G401 (cell line): ENCODE data around the gene SPO11. TPM values are rescaled to one million over a fixed set of nuclear protein-coding genes. Genes with fewer than 3 reads are reported as not detected.
A peak's percentile ranks its signal among the peaks of the same experiment; 100 is the strongest.

ENCODE experiments used
- DNase-seq: peaks from one replicate; pipeline ENCODE4 v3.0.0-alpha.2; 2015; ENCODE audit warnings: low spot score
- in situ Hi-C: cut with HindIII; loops from 2 replicates; pipeline ENCODE4 v1.10.0; 2016; ENCODE audit warnings: low sequenced_read_pairs, mixed read lengths
- total RNA-seq: library from RNA; depleted of rRNA; stranded (reverse); fragments of >200 nt; shearing (Covaris generic); gene quantifications from 2 replicates; pipeline ENCODE4 v1.2.3, GENCODE V29; 2014; rRNA removed

SPO11 gene
- not detected in 2 replicates for total RNA-seq

- no peak for DNase-seq
- in situ Hi-C loops, result no loop called here
Measured at GRCh38 chr20:57329608-57330221, at the start of gene SPO11. SPO11 (plus strand) TSS chr20:57329803; CDS start chr20:57329868, 65 bp downstream.

GRCh38 chr20:57280221-57280620 lies 49.4 kb upstream of the SPO11 start:
- in situ Hi-C loops, result no loop called here

GRCh38 chr20:57281900-57282299 lies 47.7 kb upstream of the SPO11 start:
- in situ Hi-C loops, result no loop called here
- no peak for DNase-seq

More at GRCh38 chr20:57280221-57280620, 49.4 kb upstream of the SPO11 start:
- DNase-seq, result no peak

- no peak for DNase-seq
- in situ Hi-C loops, result no loop called here
Measured at GRCh38 chr20:57282670-57283361, 46.8 kb upstream of the SPO11 start.

- in situ Hi-C loops, result no loop called here
- no peak for DNase-seq
Measured at GRCh38 chr20:57283860-57284259, 45.7 kb upstream of the SPO11 start.

- peak; percentile 23 for DNase-seq
- in situ Hi-C loops, result no loop called here
Measured at GRCh38 chr20:57287007-57287880, 42.4 kb upstream of the SPO11 start.

- in situ Hi-C loops, result no loop called here
- DNase-seq, result no peak
Measured at GRCh38 chr20:57287901-57288300, 41.7 kb upstream of the SPO11 start.

- in situ Hi-C loops, result no loop called here
- peak; percentile 20 for DNase-seq
Measured at GRCh38 chr20:57288651-57289277, 40.8 kb upstream of the SPO11 start.

GRCh38 chr20:57289391-57290177 lies 40.0 kb upstream of the SPO11 start:
- DNase-seq, result peak; percentile 39

GRCh38 chr20:57290178-57290484 lies 39.5 kb upstream of the SPO11 start:
- no peak for DNase-seq
- in situ Hi-C loops, result no loop called here

More at GRCh38 chr20:57289391-57290177, 40.0 kb upstream of the SPO11 start:
- in situ Hi-C loops, result no loop called here

- no peak for DNase-seq
- in situ Hi-C loops, result no loop called here
Measured at GRCh38 chr20:57291003-57291402, 38.6 kb upstream of the SPO11 start.

- in situ Hi-C loops, result no loop called here
- no peak for DNase-seq
Measured at GRCh38 chr20:57291694-57292093, 37.9 kb upstream of the SPO11 start.

- DNase-seq, result no peak
- in situ Hi-C loops, result no loop called here
Measured at GRCh38 chr20:57292611-57293010, 37.0 kb upstream of the SPO11 start.

GRCh38 chr20:57293995-57294394 lies 35.6 kb upstream of the SPO11 start:
- in situ Hi-C loops, result no loop called here
- DNase-seq, result no peak

GRCh38 chr20:57294550-57294949 lies 35.1 kb upstream of the SPO11 start:
- in situ Hi-C loops, result no loop called here
- DNase-seq, result no peak

GRCh38 chr20:57298457-57298856 lies 31.1 kb upstream of the SPO11 start:
- DNase-seq, result no peak
- in situ Hi-C loops, result no loop called here

GRCh38 chr20:57301026-57301425 lies 28.6 kb upstream of the SPO11 start:
- in situ Hi-C loops, result no loop called here
- no peak for DNase-seq

GRCh38 chr20:57306747-57307146 lies 22.9 kb upstream of the SPO11 start:
- in situ Hi-C loops, result no loop called here
- DNase-seq, result no peak
